HepG2 (cell line): ENCODE measurements around the gene MOK. TPM values are rescaled to one million over a fixed set of nuclear protein-coding genes. Genes with fewer than 3 reads are reported as not detected.

Experiments used
- ATAC-seq: fragments of 200-7000 bp; cut with Tn5 transposase; 3 replicates; pipeline ENCODE4 v1.9.1; 2020; ENCODE audit warnings: mild to moderate bottlenecking, moderate library complexity
- BruUV-seq: library from RNA; stranded (reverse); fragments of 400-500 nt; replicated peaks from 2 replicates; lab custom pipeline; 2021; lab: Mats Ljungman, UMichigan
- CTCF ChIA-PET: fragments of 300-600 bp; formaldehyde crosslinking; extraction: SDS; loops from one replicate; lab custom pipeline; 2021; ENCODE audit warnings: low total read pairs, inconsistent platforms, low intra/inter-chr PET ratio; lab: Yijun Ruan, JAX
- POLR2A ChIA-PET: fragments of 350-600 bp; sonication (Branson Sonifier 250); formaldehyde crosslinking; loops from one replicate; lab custom pipeline; 2020; ENCODE audit warnings: antibody characterized with exemption, inconsistent platforms; lab: Yijun Ruan, JAX
- DNase-seq: peaks from one replicate; pipeline ENCODE4 v3.0.0-alpha.2; 2015; ENCODE audit warnings: low spot score
- FAIRE-seq: peaks from 3 replicates; lab custom pipeline; 2011; peaks lifted over from hg19 to GRCh38; lab: Jason Lieb, UNC
- H2AFZ ChIP-seq: one replicate; pipeline ENCODE4 v1.6.1; 2011; ENCODE audit warnings: low read length, inconsistent platforms
- H3K27ac ChIP-seq: fragments of 300-600 bp; 3 replicates; pipeline ENCODE4 v1.8.0; 2011; ENCODE audit warnings: mixed run types, mild to moderate bottlenecking, mixed read lengths, low read length, inconsistent platforms; ENCODE audit not compliant: insufficient read depth; ENCODE audit errors: extremely low read length
- H3K27me3 ChIP-seq, 2 experiments: fragments of 200-600 bp in 1 of 2; 2 replicates in 1 of 2; 3 replicates in 1 of 2; pipeline versions ENCODE4 v1.6.0 to v1.8.0; 2011; ENCODE audit warnings: low read length in 2 of 2, mild to moderate bottlenecking in 2 of 2, moderate library complexity in 2 of 2, inconsistent platforms in 1 of 2; ENCODE audit not compliant: insufficient read depth in 2 of 2, control insufficient read depth in 1 of 2
- H3K36me3 ChIP-seq, 2 experiments: fragments of 200-600 bp in 1 of 2; replicated peaks in 1 of 2; 2 replicates in 1 of 2; 3 replicates in 1 of 2; pipeline versions ENCODE4 v1.5.1 to v1.8.0; 2011; ENCODE audit warnings: low read length in 2 of 2, inconsistent platforms in 1 of 2; ENCODE audit not compliant: insufficient read depth in 2 of 2, control insufficient read depth in 1 of 2
- H3K4me1 ChIP-seq: 2 replicates; pipeline ENCODE4 v1.5.1; 2012; ENCODE audit warnings: low read length, inconsistent platforms; ENCODE audit not compliant: insufficient read depth
- H3K4me2 ChIP-seq: 2 replicates; pipeline ENCODE4 v1.6.0; 2011; ENCODE audit warnings: low read depth, low read length, inconsistent platforms
- H3K4me3 ChIP-seq, 3 experiments: fragments of 200-600 bp in 1 of 3; sonication (generic), shearing (Covaris generic) in 1 of 3; replicated peaks in 1 of 3; 2 replicates each; pipeline ENCODE4 v1.5.1; 2011 to 2016; ENCODE audit warnings: low read length in 3 of 3, inconsistent platforms in 2 of 3, low read depth in 2 of 3, mild to moderate bottlenecking in 2 of 3, control low read depth in 1 of 3, mixed read lengths in 1 of 3; ENCODE audit not compliant: insufficient read depth in 1 of 3
- H3K79me2 ChIP-seq: one replicate; pipeline ENCODE4 v1.6.1; 2011; ENCODE audit warnings: low read length, inconsistent platforms; ENCODE audit not compliant: insufficient read depth
- H3K9ac ChIP-seq: 2 replicates; pipeline ENCODE4 v1.6.0; 2011; ENCODE audit warnings: mild to moderate bottlenecking, low read depth, low read length, inconsistent platforms; ENCODE audit not compliant: insufficient read depth
- H3K9me3 ChIP-seq: 2 replicates; pipeline ENCODE4 v1.5.1; 2012; ENCODE audit warnings: mild to moderate bottlenecking, low read length
- H4K20me1 ChIP-seq: 2 replicates; pipeline ENCODE4 v1.6.0; 2011; ENCODE audit warnings: inconsistent platforms, mild to moderate bottlenecking, low read length, moderate library complexity; ENCODE audit not compliant: insufficient read depth
- ATF4 ChIP-seq, 2 experiments: fragments of 450-650 bp in 1 of 2; sonication (generic) in 1 of 2; formaldehyde crosslinking; IDR thresholded peaks; 2 replicates each; pipeline versions ENCODE4 v1.5.0 to v1.8.0; 2020 to 2022; ENCODE audit warnings: mild to moderate bottlenecking in 1 of 2, missing genetic modification reagents in 1 of 2
- DNMT1 ChIP-seq: sonication (generic); formaldehyde crosslinking; IDR thresholded peaks from 2 replicates; pipeline ENCODE4 v1.5.1; 2020; ENCODE audit warnings: mild to moderate bottlenecking, missing genetic modification reagents
- HOXD1 ChIP-seq: sonication (generic); formaldehyde crosslinking; IDR thresholded peaks from 2 replicates; pipeline ENCODE4 v1.5.0; 2020; ENCODE audit warnings: missing genetic modification reagents
- IKZF4 ChIP-seq: sonication (generic); formaldehyde crosslinking; IDR thresholded peaks from 2 replicates; pipeline ENCODE4 v1.5.1; 2020; ENCODE audit warnings: borderline replicate concordance, mild to moderate bottlenecking, low read depth, missing genetic modification reagents; ENCODE audit errors: not compliant biosample characterization
- NRL ChIP-seq: sonication (generic); formaldehyde crosslinking; IDR thresholded peaks from 2 replicates; pipeline ENCODE4 v1.5.0; 2020; ENCODE audit warnings: missing genetic modification reagents, mild to moderate bottlenecking, moderate library complexity, borderline replicate concordance
- WGBS: methylation state at CpG from one replicate; pipeline ENCODE4 v1.1.6; 2017; ENCODE audit warnings: low lambda C conversion rate; 5-methylcytosine and 5-hydroxymethylcytosine counted together
- in situ Hi-C: cut with HindIII; loops from 2 replicates; pipeline ENCODE4 v1.10.0; 2017; ENCODE audit warnings: low pct_unique_long_range_greater_than_20kb; ENCODE audit not compliant: extremely low pct_ligation_motif_present
- intact Hi-C: fragments of 100-400 bp; cut with micrococcal nuclease; formaldehyde crosslinking; loops from one replicate; pipeline ENCODE4 v1.10.0; 2022; ENCODE audit not compliant: unreplicated experiment
- polyA plus RNA-seq, 8 experiments: library from polyadenylated mRNA; depleted of rRNA in 3 of 8; stranded (reverse) in 7 of 8; unstranded in 1 of 8; fragments of >200 nt; fragmentation: Illumina TruSeq in 4 of 8; extraction: Trizol in 4 of 8; gene quantifications; 2 replicates each; pipeline versions ENCODE4 v1.2.1 to v1.2.3, GENCODE V29; 2011 to 2016; ENCODE audit warnings: low read depth in 4 of 8, missing spikeins in 1 of 8, mixed read lengths in 1 of 8; ENCODE audit not compliant: insufficient read depth in 1 of 8
- total RNA-seq, 5 experiments: library from RNA; depleted of rRNA; stranded (reverse); fragments of >200 nt; fragmentation: Illumina TruSeq; extraction: Trizol; gene quantifications; 2 replicates each; pipeline ENCODE4 v1.2.3, GENCODE V29; 2016; ENCODE audit warnings: low read depth in 1 of 5
- TF ChIP-seq, protein P1 (sequence below): sonication (generic); formaldehyde crosslinking; IDR thresholded peaks from 2 replicates; pipeline ENCODE4 v1.4.0; 2020; ENCODE audit warnings: missing genetic modification reagents, borderline replicate concordance
- TF ChIP-seq, protein P2 (sequence below), 2 experiments: IDR thresholded peaks; 2 replicates each; pipeline ENCODE4 v1.6.1; 2011 to 2012; ENCODE audit warnings: low read length in 2 of 2, borderline replicate concordance in 1 of 2, low read depth in 1 of 2, mild to moderate bottlenecking in 1 of 2, moderate library complexity in 1 of 2

The MOK gene
- total and polyA plus RNA-seq, 2 of the 13 experiments (the other 11 are each of a cell fraction or from before 2014, with no cell fraction given), result 15.3 to 16.9 TPM

DNA sequence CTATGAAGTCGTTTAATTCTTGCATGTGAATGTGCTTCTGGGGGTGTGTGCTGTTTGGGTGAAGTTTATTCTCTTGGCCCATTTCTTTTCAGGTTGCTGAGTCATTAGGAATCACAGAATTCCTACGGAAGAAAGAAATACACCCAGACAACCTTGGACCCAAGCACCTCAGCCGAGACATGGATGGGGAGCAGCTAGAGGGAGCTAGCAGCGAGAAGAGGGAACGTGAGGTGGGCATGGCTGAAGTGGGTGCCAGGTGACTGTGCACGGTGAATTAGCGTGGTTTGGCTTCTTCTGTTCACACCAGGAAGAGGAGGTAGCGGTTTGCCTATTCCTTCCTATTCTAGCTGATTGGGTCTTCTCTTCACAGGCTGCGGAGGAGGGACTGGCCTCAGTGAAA is 33.8 kb upstream of the MOK start (continued):
- TF ChIP-seq DNMT1 (CRISPR knock-in tag) (no peak), IKZF4 (CRISPR knock-in tag) (no peak), NRL (CRISPR knock-in tag) (no peak), HOXD1 (CRISPR knock-in tag) (no peak), ATF4 (CRISPR knock-in tag; IDR thresholded peaks at IDR 0.05) (no peak)
- TF ChIP-seq, protein P1, sequence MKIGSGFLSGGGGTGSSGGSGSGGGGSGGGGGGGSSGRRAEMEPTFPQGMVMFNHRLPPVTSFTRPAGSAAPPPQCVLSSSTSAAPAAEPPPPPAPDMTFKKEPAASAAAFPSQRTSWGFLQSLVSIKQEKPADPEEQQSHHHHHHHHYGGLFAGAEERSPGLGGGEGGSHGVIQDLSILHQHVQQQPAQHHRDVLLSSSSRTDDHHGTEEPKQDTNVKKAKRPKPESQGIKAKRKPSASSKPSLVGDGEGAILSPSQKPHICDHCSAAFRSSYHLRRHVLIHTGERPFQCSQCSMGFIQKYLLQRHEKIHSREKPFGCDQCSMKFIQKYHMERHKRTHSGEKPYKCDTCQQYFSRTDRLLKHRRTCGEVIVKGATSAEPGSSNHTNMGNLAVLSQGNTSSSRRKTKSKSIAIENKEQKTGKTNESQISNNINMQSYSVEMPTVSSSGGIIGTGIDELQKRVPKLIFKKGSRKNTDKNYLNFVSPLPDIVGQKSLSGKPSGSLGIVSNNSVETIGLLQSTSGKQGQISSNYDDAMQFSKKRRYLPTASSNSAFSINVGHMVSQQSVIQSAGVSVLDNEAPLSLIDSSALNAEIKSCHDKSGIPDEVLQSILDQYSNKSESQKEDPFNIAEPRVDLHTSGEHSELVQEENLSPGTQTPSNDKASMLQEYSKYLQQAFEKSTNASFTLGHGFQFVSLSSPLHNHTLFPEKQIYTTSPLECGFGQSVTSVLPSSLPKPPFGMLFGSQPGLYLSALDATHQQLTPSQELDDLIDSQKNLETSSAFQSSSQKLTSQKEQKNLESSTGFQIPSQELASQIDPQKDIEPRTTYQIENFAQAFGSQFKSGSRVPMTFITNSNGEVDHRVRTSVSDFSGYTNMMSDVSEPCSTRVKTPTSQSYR (CRISPR knock-in tag), result no peak

GRCh38 chr14:102335163-102335562 is 30.2 kb upstream of the MOK start:
- CTCF ChIA-PET, result no interaction called here
- ATAC-seq (no peak; the same call in 2 of the 3 replicates), DNase-seq (no peak), FAIRE-seq (no peak)
- H3K4me1 ChIP-seq, result no peaks in the 10 kb centered on the region
- no peak overlapping the region for H2AFZ ChIP-seq
- intact Hi-C loops (no loop called here), in situ Hi-C loops (no loop called here)
- H4K20me1 ChIP-seq, result no peaks in the 10 kb centered on the region
- H3K9me3 ChIP-seq, result no peaks in the 10 kb centered on the region
- 98% methylated on average over 5 of the region's 7 CpGs for WGBS
- TF ChIP-seq, protein P2, sequence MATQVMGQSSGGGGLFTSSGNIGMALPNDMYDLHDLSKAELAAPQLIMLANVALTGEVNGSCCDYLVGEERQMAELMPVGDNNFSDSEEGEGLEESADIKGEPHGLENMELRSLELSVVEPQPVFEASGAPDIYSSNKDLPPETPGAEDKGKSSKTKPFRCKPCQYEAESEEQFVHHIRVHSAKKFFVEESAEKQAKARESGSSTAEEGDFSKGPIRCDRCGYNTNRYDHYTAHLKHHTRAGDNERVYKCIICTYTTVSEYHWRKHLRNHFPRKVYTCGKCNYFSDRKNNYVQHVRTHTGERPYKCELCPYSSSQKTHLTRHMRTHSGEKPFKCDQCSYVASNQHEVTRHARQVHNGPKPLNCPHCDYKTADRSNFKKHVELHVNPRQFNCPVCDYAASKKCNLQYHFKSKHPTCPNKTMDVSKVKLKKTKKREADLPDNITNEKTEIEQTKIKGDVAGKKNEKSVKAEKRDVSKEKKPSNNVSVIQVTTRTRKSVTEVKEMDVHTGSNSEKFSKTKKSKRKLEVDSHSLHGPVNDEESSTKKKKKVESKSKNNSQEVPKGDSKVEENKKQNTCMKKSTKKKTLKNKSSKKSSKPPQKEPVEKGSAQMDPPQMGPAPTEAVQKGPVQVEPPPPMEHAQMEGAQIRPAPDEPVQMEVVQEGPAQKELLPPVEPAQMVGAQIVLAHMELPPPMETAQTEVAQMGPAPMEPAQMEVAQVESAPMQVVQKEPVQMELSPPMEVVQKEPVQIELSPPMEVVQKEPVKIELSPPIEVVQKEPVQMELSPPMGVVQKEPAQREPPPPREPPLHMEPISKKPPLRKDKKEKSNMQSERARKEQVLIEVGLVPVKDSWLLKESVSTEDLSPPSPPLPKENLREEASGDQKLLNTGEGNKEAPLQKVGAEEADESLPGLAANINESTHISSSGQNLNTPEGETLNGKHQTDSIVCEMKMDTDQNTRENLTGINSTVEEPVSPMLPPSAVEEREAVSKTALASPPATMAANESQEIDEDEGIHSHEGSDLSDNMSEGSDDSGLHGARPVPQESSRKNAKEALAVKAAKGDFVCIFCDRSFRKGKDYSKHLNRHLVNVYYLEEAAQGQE (IDR thresholded peaks at IDR 0.05; ENCODE audit: borderline replicate concordance in 1 of 2, low read depth in 1 of 2, low read length in 2 of 2), result no peak
- no peak overlapping the region for H3K4me3 ChIP-seq
- H3K27ac ChIP-seq, result no peak overlapping the region
- H3K79me2 ChIP-seq, result no peaks in the 10 kb centered on the region
- POLR2A ChIA-PET, result interaction anchor here (1.5 kb wide), 1 partner anchor 14 kb away, joined by 4 read pairs; no protein-coding TSS in a partner anchor
- no TSS peak for BruUV-seq
- no peak overlapping the region for H3K4me2 ChIP-seq
- peaks cover 14 to 39% of the 10 kb centered on the region in 2 experiments; a peak in 3 of 5 replicates for H3K36me3 ChIP-seq
- H3K9ac ChIP-seq, result no peak overlapping the region
- H3K27me3 ChIP-seq, result no peaks in the 10 kb centered on the region
